ENCODE results near the gene PPM1H. TPM values are rescaled to one million over a fixed set of nuclear protein-coding genes. Genes with fewer than 3 reads are reported as not detected.

PPM1H gene
- total and polyA plus RNA-seq, 2 of the 8 experiments (the other 6 are each of a cell fraction or from before 2014, with no cell fraction given), result 16.4 to 36.1 TPM

GRCh38 chr12:62718762-62719426 is 216.1 kb downstream of the PPM1H start (continued):
- no peak for TF ChIP-seq CHD7 (IDR thresholded peaks at IDR 0.05; ENCODE audit: insufficient replicate concordance, low read length)
- no peak for TF ChIP-seq KDM5A (IDR thresholded peaks at IDR 0.05; ENCODE audit: low read length)
- TF ChIP-seq CBX8 (IDR thresholded peaks at IDR 0.05; ENCODE audit: borderline replicate concordance, low read depth, low read length), result no peak
- no peak for TF ChIP-seq TBP (IDR thresholded peaks at IDR 0.05; ENCODE audit: low read depth, low read length)
- no peak for TF ChIP-seq SP2 (IDR thresholded peaks at IDR 0.05; ENCODE audit: low read length)
- TF ChIP-seq TEAD4 (IDR thresholded peaks at IDR 0.05; ENCODE audit: low read depth, low read length), result no peak
- TF ChIP-seq ZNF274 (IDR thresholded peaks at IDR 0.05; ENCODE audit: borderline replicate concordance, extremely low read depth, low read length), result no peak
- no peak for TF ChIP-seq CTCF (IDR thresholded peaks at IDR 0.05; ENCODE audit: control extremely low read depth in 1 of 3, insufficient read depth in 1 of 3, low read depth in 1 of 3, low read length in 3 of 3)
- TF ChIP-seq CHD2 (IDR thresholded peaks at IDR 0.05; ENCODE audit: low read length), result no peak
